HepG2 (cell line): ENCODE data around the gene RASSF6. TPM values are rescaled to one million over a fixed set of nuclear protein-coding genes. Genes with fewer than 3 reads are reported as not detected.

Source experiments
- ADNP ChIP-seq: sonication (generic); formaldehyde crosslinking; IDR thresholded peaks from 2 replicates; pipeline ENCODE4 v1.4.0; 2020; ENCODE audit warnings: missing genetic modification reagents
- ETS1 ChIP-seq: sonication (generic); formaldehyde crosslinking; IDR thresholded peaks from 2 replicates; pipeline ENCODE4 v1.4.0; 2020; ENCODE audit warnings: missing genetic modification reagents
- FOXA1 ChIP-seq, 2 experiments: fragments of 450-650 bp in 1 of 2; sonication (generic) in 1 of 2; formaldehyde crosslinking in 1 of 2; IDR thresholded peaks; 2 replicates each; pipeline versions ENCODE4 v1.4.0 to v1.6.1; 2016 to 2020; ENCODE audit warnings: missing genetic modification reagents in 1 of 2
- FOXO1 ChIP-seq: sonication (generic); formaldehyde crosslinking; IDR thresholded peaks from 2 replicates; pipeline ENCODE4 v1.4.0; 2020; ENCODE audit warnings: missing genetic modification reagents
- FOXO4 ChIP-seq: sonication (generic); formaldehyde crosslinking; conservative IDR thresholded peaks from 2 replicates; pipeline ENCODE4 v1.8.1; 2023; ENCODE audit warnings: missing genetic modification reagents
- GFI1 ChIP-seq: sonication (generic); formaldehyde crosslinking; IDR thresholded peaks from 2 replicates; pipeline ENCODE4 v1.5.0; 2020; ENCODE audit warnings: missing genetic modification reagents, mild to moderate bottlenecking, borderline replicate concordance
- HNF4A ChIP-seq: sonication (generic); formaldehyde crosslinking; IDR thresholded peaks from 2 replicates; pipeline ENCODE4 v1.4.0; 2020; ENCODE audit warnings: missing genetic modification reagents
- HOXA3 ChIP-seq: sonication (generic); formaldehyde crosslinking; IDR thresholded peaks from 2 replicates; pipeline ENCODE4 v1.5.0; 2020; ENCODE audit warnings: missing genetic modification reagents
- HOXA5 ChIP-seq: sonication (generic); formaldehyde crosslinking; IDR thresholded peaks from 2 replicates; pipeline ENCODE4 v1.4.0; 2020; ENCODE audit warnings: missing genetic modification reagents
- KDM5A ChIP-seq: fragments of 200-600 bp; sonication (generic); IDR thresholded peaks from 2 replicates; pipeline ENCODE4 v1.7.0; 2018; ENCODE audit warnings: antibody characterized with exemption, mild to moderate bottlenecking, low read length, borderline replicate concordance
- KMT2A ChIP-seq: sonication (generic); formaldehyde crosslinking; IDR thresholded peaks from 2 replicates; pipeline ENCODE4 v1.4.0; 2020; ENCODE audit warnings: missing genetic modification reagents
- MED8 ChIP-seq: sonication (generic); formaldehyde crosslinking; IDR thresholded peaks from 2 replicates; pipeline ENCODE4 v1.8.1; 2023; ENCODE audit warnings: mild to moderate bottlenecking, missing genetic modification reagents; ENCODE audit not compliant: insufficient replicate concordance
- NFKB2 ChIP-seq: sonication (generic); formaldehyde crosslinking; IDR thresholded peaks from 2 replicates; pipeline ENCODE4 v1.4.0; 2020; ENCODE audit warnings: missing genetic modification reagents, borderline replicate concordance
- NR3C1 ChIP-seq: sonication (generic); formaldehyde crosslinking; IDR thresholded peaks from 2 replicates; pipeline ENCODE4 v1.4.0; 2020; ENCODE audit warnings: missing genetic modification reagents
- PHF20 ChIP-seq: sonication (generic); formaldehyde crosslinking; IDR thresholded peaks from 2 replicates; pipeline ENCODE4 v1.5.0; 2020; ENCODE audit warnings: mild to moderate bottlenecking, missing genetic modification reagents
- PLRG1 ChIP-seq: fragments of 450-650 bp; conservative IDR thresholded peaks from 2 replicates; pipeline ENCODE4 v1.6.1; 2016
- POLR2AphosphoS5 ChIP-seq: IDR thresholded peaks from 2 replicates; pipeline ENCODE4 v1.6.1; 2012; ENCODE audit warnings: low read depth, low read length
- REPIN1 ChIP-seq: sonication (generic); formaldehyde crosslinking; IDR thresholded peaks from 2 replicates; pipeline ENCODE4 v1.8.0; 2022; ENCODE audit warnings: missing genetic modification reagents, low read depth, mild to moderate bottlenecking, borderline replicate concordance
- SCMH1 ChIP-seq: sonication (generic); formaldehyde crosslinking; IDR thresholded peaks from 2 replicates; pipeline ENCODE4 v1.9.0; 2021; ENCODE audit warnings: missing genetic modification reagents, mild to moderate bottlenecking, borderline replicate concordance
- TBL1XR1 ChIP-seq: fragments of 150-350 bp; IDR thresholded peaks from 2 replicates; pipeline ENCODE4 v1.6.1; 2014; ENCODE audit warnings: borderline replicate concordance, low read length; ENCODE audit not compliant: partially characterized antibody
- ZBTB8A ChIP-seq: sonication (generic); formaldehyde crosslinking; IDR thresholded peaks from 2 replicates; pipeline ENCODE4 v1.4.0; 2020; ENCODE audit warnings: mild to moderate bottlenecking, low read depth, missing genetic modification reagents, borderline replicate concordance
- ZFYVE20 ChIP-seq: sonication (generic); formaldehyde crosslinking; IDR thresholded peaks from 2 replicates; pipeline ENCODE4 v1.8.0; 2023; ENCODE audit warnings: low read depth, mild to moderate bottlenecking, moderate library complexity, missing genetic modification reagents, borderline replicate concordance
- ZNF17 ChIP-seq: sonication (generic); formaldehyde crosslinking; IDR thresholded peaks from 2 replicates; pipeline ENCODE4 v1.5.0; 2020; ENCODE audit warnings: mild to moderate bottlenecking, missing genetic modification reagents
- ZNF343 ChIP-seq: sonication (generic); formaldehyde crosslinking; IDR thresholded peaks from 2 replicates; pipeline ENCODE4 v1.4.0; 2020; ENCODE audit warnings: mild to moderate bottlenecking, missing genetic modification reagents
- ZNF546 ChIP-seq: sonication (generic); formaldehyde crosslinking; conservative IDR thresholded peaks from 2 replicates; pipeline ENCODE4 v1.8.1; 2023; ENCODE audit warnings: mild to moderate bottlenecking, missing genetic modification reagents
- ZNF557 ChIP-seq: sonication (generic); formaldehyde crosslinking; IDR thresholded peaks from 2 replicates; pipeline ENCODE4 v1.4.0; 2020; ENCODE audit warnings: missing genetic modification reagents
- ZNF569 ChIP-seq: sonication (generic); formaldehyde crosslinking; IDR thresholded peaks from 2 replicates; pipeline ENCODE4 v1.5.0; 2020; ENCODE audit warnings: mild to moderate bottlenecking, missing genetic modification reagents, moderate library complexity, borderline replicate concordance
- ZNF781 ChIP-seq: sonication (generic); formaldehyde crosslinking; IDR thresholded peaks from 2 replicates; pipeline ENCODE4 v1.5.1; 2020; ENCODE audit warnings: borderline replicate concordance, mild to moderate bottlenecking, missing genetic modification reagents; ENCODE audit errors: not compliant biosample characterization
- ZSCAN29 ChIP-seq: sonication (generic); formaldehyde crosslinking; conservative IDR thresholded peaks from 2 replicates; pipeline ENCODE4 v1.4.0; 2020; ENCODE audit warnings: mild to moderate bottlenecking, missing genetic modification reagents
- polyA plus RNA-seq, 8 experiments: library from polyadenylated mRNA; depleted of rRNA in 3 of 8; stranded (reverse) in 7 of 8; unstranded in 1 of 8; fragments of >200 nt; fragmentation: Illumina TruSeq in 4 of 8; extraction: Trizol in 4 of 8; gene quantifications; 2 replicates each; pipeline versions ENCODE4 v1.2.1 to v1.2.3, GENCODE V29; 2011 to 2016; ENCODE audit warnings: low read depth in 4 of 8, missing spikeins in 1 of 8, mixed read lengths in 1 of 8; ENCODE audit not compliant: insufficient read depth in 1 of 8
- total RNA-seq, 5 experiments: library from RNA; depleted of rRNA; stranded (reverse); fragments of >200 nt; fragmentation: Illumina TruSeq; extraction: Trizol; gene quantifications; 2 replicates each; pipeline ENCODE4 v1.2.3, GENCODE V29; 2016; ENCODE audit warnings: low read depth in 1 of 5
- TF ChIP-seq, protein P1 (sequence below): sonication (generic); formaldehyde crosslinking; IDR thresholded peaks from 2 replicates; pipeline ENCODE4 v1.4.0; 2020; ENCODE audit warnings: missing genetic modification reagents

RASSF6 gene
- total and polyA plus RNA-seq, 2 of the 13 experiments (the other 11 are each of a cell fraction or from before 2014, with no cell fraction given), result 0.03 to 0.11 TPM

GRCh38 chr4:73599182-73599581, 21.1 kb downstream of the RASSF6 start (continued):
- TF ChIP-seq ETS1 (CRISPR knock-in tag), result no peak
- TF ChIP-seq KMT2A, result no peak
- TF ChIP-seq HOXA3, result peak; percentile 75; the same call in 1 of the 2 replicates
- no peak for TF ChIP-seq FOXA1 (IDR thresholded peaks at IDR 0.05)
- TF ChIP-seq FOXA1 (CRISPR knock-in tag; IDR thresholded peaks at IDR 0.05), result peak; percentile 79
- TF ChIP-seq FOXO1 (CRISPR knock-in tag), result peak; percentile 66; the same call in 1 of the 2 replicates
- TF ChIP-seq ZNF781 (CRISPR knock-in tag), result no peak
- TF ChIP-seq FOXO4, result no peak
- no peak for TF ChIP-seq KDM5A
- TF ChIP-seq, protein P1, sequence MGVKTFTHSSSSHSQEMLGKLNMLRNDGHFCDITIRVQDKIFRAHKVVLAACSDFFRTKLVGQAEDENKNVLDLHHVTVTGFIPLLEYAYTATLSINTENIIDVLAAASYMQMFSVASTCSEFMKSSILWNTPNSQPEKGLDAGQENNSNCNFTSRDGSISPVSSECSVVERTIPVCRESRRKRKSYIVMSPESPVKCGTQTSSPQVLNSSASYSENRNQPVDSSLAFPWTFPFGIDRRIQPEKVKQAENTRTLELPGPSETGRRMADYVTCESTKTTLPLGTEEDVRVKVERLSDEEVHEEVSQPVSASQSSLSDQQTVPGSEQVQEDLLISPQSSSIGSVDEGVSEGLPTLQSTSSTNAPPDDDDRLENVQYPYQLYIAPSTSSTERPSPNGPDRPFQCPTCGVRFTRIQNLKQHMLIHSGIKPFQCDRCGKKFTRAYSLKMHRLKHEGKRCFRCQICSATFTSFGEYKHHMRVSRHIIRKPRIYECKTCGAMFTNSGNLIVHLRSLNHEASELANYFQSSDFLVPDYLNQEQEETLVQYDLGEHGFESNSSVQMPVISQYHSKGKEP (CRISPR knock-in tag), result no peak
- no peak for TF ChIP-seq ADNP (CRISPR knock-in tag)
- no peak for TF ChIP-seq PHF20
- TF ChIP-seq ZNF569 (CRISPR knock-in tag), result no peak
- peak; percentile 67; the same call in 1 of the 2 replicates for TF ChIP-seq ZSCAN29 (CRISPR knock-in tag)
- TF ChIP-seq TBL1XR1, result no peak
- TF ChIP-seq ZNF546 (CRISPR knock-in tag), result no peak
- peak; percentile 61; the same call in 1 of the 2 replicates for TF ChIP-seq GFI1 (CRISPR knock-in tag)
- peak; percentile 93 for TF ChIP-seq HNF4A (CRISPR knock-in tag)
- TF ChIP-seq ZNF17 (CRISPR knock-in tag), result no peak
- no peak for TF ChIP-seq HOXA5 (CRISPR knock-in tag)
- no peak for TF ChIP-seq SCMH1 (CRISPR knock-in tag)
- peak; percentile 56; the same call in 1 of the 2 replicates for TF ChIP-seq REPIN1
- TF ChIP-seq ZFYVE20 (CRISPR knock-in tag), result no peak
- TF ChIP-seq NFKB2 (CRISPR knock-in tag), result no peak
- no peak for TF ChIP-seq ZNF557 (CRISPR knock-in tag)
- no peak for TF ChIP-seq POLR2AphosphoS5
- no peak for TF ChIP-seq PLRG1
- TF ChIP-seq ZBTB8A (CRISPR knock-in tag), result no peak
- no peak for TF ChIP-seq NR3C1 (CRISPR knock-in tag)
- no peak for TF ChIP-seq ZNF343 (CRISPR knock-in tag)
- no peak for TF ChIP-seq MED8 (CRISPR knock-in tag)
